ENCODE results near the gene BCAS1. TPM values are rescaled to one million over a fixed set of nuclear protein-coding genes. Genes with fewer than 3 reads are reported as not detected.

BCAS1 gene
- total RNA-seq, 1 experiment from 2014 or later = 3.1 TPM

DNA sequence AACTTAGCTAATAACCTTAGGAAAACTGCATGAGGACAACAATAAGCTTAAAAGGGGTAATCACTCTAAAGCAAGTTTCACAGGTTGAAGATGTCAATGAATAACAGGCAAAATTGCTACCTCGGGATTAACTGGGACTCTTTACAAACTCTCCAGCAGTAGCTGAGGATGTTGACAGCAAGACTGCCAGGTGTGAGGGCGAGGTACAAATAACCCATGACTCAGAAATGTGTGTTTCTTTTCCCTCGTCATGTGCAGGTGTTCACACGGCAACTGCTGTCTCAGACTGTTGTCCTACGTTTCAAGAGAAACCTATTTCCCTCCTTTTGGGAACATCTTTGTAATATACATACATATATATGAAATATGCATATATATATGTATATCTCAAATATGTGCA, 15.9 kb downstream of the BCAS1 start:
- CTCF ChIA-PET = no interaction called here
- Histone ChIP-seq H3K9me3 (ENCODE audit: control insufficient read depth, insufficient read depth, low read depth, low read length) (no peaks in the 10 kb centered on the region), H3K36me3 (ENCODE audit: control insufficient read depth, insufficient read depth, low read length) (no peaks in the 10 kb centered on the region), H3K27me3 (ENCODE audit: control insufficient read depth, insufficient read depth, low read length) (no peaks in the 10 kb centered on the region), H3K4me1 (ENCODE audit: control insufficient read depth, insufficient read depth, low read length) (no peaks in the 10 kb centered on the region), H3K4me3 (ENCODE audit: low read depth in 2 of 2, low read length in 2 of 2) (no peak overlapping the region), H3K27ac (ENCODE audit: low read length) (no peak overlapping the region)
- in situ Hi-C loops (cut with HindIII; ENCODE audit: low pct_unique_long_range_greater_than_20kb, low sequenced_read_pairs) = no loop called here
- ATAC-seq = no peak
- POLR2A ChIA-PET = no interaction called here
- intact Hi-C loops (cut with micrococcal nuclease; ENCODE audit: unreplicated experiment) = no loop called here
- no TSS peak for BruUV-seq (replicated peaks)
- DNase-seq (ENCODE audit: low read depth, low spot score) = no peak
- TF ChIP-seq SIN3A (IDR thresholded peaks at IDR 0.05; ENCODE audit: borderline replicate concordance, insufficient read depth, low read depth, low read length) (no peak), REST (IDR thresholded peaks at IDR 0.05; ENCODE audit: insufficient read depth in 1 of 2, low read depth in 2 of 2, low read length in 1 of 2) (no peak), CTCF (IDR thresholded peaks at IDR 0.05) (no peak), POLR2AphosphoS5 (IDR thresholded peaks at IDR 0.05; ENCODE audit: low read depth, low read length) (no peak), TCF7L2 (IDR thresholded peaks at IDR 0.05; ENCODE audit: low read depth, low read length) (no peak)

DNA sequence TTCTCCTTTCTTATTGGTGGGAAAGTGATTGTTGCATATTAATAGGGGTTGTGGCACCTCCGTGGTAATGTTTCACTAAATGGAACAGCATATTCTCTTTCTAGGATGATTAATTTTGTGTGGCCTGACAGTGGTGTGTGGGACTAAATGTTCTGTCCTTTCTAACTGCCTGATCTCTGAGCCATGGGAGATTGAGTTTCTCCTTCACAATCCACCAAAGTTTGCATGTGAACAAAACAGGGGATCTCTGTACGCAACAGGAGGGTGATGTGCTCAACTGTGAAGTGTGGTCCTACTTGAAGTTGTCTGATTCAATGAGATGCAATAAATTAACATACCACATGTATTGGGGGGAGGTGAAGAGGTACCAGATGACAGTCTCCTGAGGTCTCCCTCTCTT, 19.3 kb downstream of the BCAS1 start:
- CTCF ChIA-PET = no interaction called here
- Histone ChIP-seq H3K36me3 (ENCODE audit: control insufficient read depth, insufficient read depth, low read length) (no peaks in the 10 kb centered on the region), H3K27ac (ENCODE audit: low read length) (no peak overlapping the region), H3K4me3 (ENCODE audit: low read depth in 2 of 2, low read length in 2 of 2) (no peak overlapping the region), H3K4me1 (ENCODE audit: control insufficient read depth, insufficient read depth, low read length) (no peaks in the 10 kb centered on the region), H3K9me3 (ENCODE audit: control insufficient read depth, insufficient read depth, low read depth, low read length) (no peaks in the 10 kb centered on the region), H3K27me3 (ENCODE audit: control insufficient read depth, insufficient read depth, low read length) (no peaks in the 10 kb centered on the region)
- intact Hi-C loops (cut with micrococcal nuclease; ENCODE audit: unreplicated experiment) (no loop called here), in situ Hi-C loops (cut with HindIII; ENCODE audit: low pct_unique_long_range_greater_than_20kb, low sequenced_read_pairs) (no loop called here)
- BruUV-seq (replicated peaks) = no TSS peak
- POLR2A ChIA-PET = interaction anchor here (0.6 kb wide), 1 partner anchor 271 kb away, joined by 3 read pairs; no protein-coding TSS in a partner anchor
- no peak for ATAC-seq
- DNase-seq (ENCODE audit: low read depth, low spot score) = no peak
- TF ChIP-seq POLR2AphosphoS5 (IDR thresholded peaks at IDR 0.05; ENCODE audit: low read depth, low read length) = no peak
- TF ChIP-seq REST (IDR thresholded peaks at IDR 0.05; ENCODE audit: insufficient read depth in 1 of 2, low read depth in 2 of 2, low read length in 1 of 2) = no peak
- TF ChIP-seq SIN3A (IDR thresholded peaks at IDR 0.05; ENCODE audit: borderline replicate concordance, insufficient read depth, low read depth, low read length) = no peak
- TF ChIP-seq TCF7L2 (IDR thresholded peaks at IDR 0.05; ENCODE audit: low read depth, low read length) = no peak
- no peak for TF ChIP-seq CTCF (IDR thresholded peaks at IDR 0.05)

Data from Panc1 (cell line).